ENCODE results near the gene PHF21B.

The PHF21B gene

GRCh38 chr22:44968736-44969135 lies 41.1 kb downstream of the PHF21B start:
- H2BK15ac ChIP-seq (ENCODE audit: low read length): no peak overlapping the region
- no peak overlapping the region for H4K8ac ChIP-seq (ENCODE audit: low read depth, low read length)
- no peak overlapping the region for H2BK12ac ChIP-seq (ENCODE audit: low read length)
- no peak overlapping the region for H2BK120ac ChIP-seq (ENCODE audit: low read depth, low read length)
- H3K4me3 ChIP-seq (ENCODE audit: low read length in 2 of 2): no peak overlapping the region
- WGBS, 2 donors (ENCODE audit: extremely low coverage in 2 of 2, insufficient read length in 2 of 2, insufficient replicate concordance in 1 of 2): no CpG with 5 or more reads among the region's 7 CpGs
- H3K79me1 ChIP-seq (ENCODE audit: low read depth, low read length): peaks cover 28% of the 10 kb centered on the region
- no peak overlapping the region for H3K27ac ChIP-seq (replicated peaks; ENCODE audit: low read length)
- H3K23ac ChIP-seq (ENCODE audit: low read depth, low read length, poor library complexity): no peak overlapping the region
- peak overlapping the region; percentile 0 for H3K9ac ChIP-seq (ENCODE audit: low read depth, low read length, poor library complexity)
- H3K4ac ChIP-seq (ENCODE audit: low read length): no peak overlapping the region
- peaks cover 12 to 70% of the 10 kb centered on the region in 2 donors for H3K36me3 ChIP-seq (replicated peaks in 1 of 2; ENCODE audit: control insufficient read depth in 2 of 2, insufficient read depth in 2 of 2, low read length in 2 of 2)
- no peaks in the 10 kb centered on the region for H3K9me3 ChIP-seq (replicated peaks in 1 of 2; ENCODE audit: control insufficient read depth in 2 of 2, insufficient read depth in 1 of 2, low read depth in 1 of 2, low read length in 2 of 2)
- H4K91ac ChIP-seq (ENCODE audit: low read depth, low read length, poor library complexity): no peak overlapping the region
- H2BK5ac ChIP-seq (ENCODE audit: low read length): no peak overlapping the region
- peaks cover 0 to 1% of the 10 kb centered on the region in 2 donors for H3K4me1 ChIP-seq (ENCODE audit: control insufficient read depth in 2 of 2, insufficient read depth in 1 of 2, low read depth in 1 of 2, low read length in 2 of 2)
- no peak overlapping the region for H2AFZ ChIP-seq (ENCODE audit: low read length)
- no peaks in the 10 kb centered on the region for H3K27me3 ChIP-seq (ENCODE audit: control insufficient read depth in 3 of 3, insufficient read depth in 3 of 3, low read depth in 1 of 3, low read length in 3 of 3)
- no peak overlapping the region for H3K18ac ChIP-seq (ENCODE audit: low read length)
- H3K4me2 ChIP-seq (ENCODE audit: insufficient read depth, low read length, poor library complexity, severe bottlenecking): no peak overlapping the region
- DNase-seq (ENCODE audit: low spot score): no peak
- H2AK5ac ChIP-seq (ENCODE audit: low read depth, low read length): no peak overlapping the region
- no peak overlapping the region for H3K14ac ChIP-seq (ENCODE audit: low read length)

DNA sequence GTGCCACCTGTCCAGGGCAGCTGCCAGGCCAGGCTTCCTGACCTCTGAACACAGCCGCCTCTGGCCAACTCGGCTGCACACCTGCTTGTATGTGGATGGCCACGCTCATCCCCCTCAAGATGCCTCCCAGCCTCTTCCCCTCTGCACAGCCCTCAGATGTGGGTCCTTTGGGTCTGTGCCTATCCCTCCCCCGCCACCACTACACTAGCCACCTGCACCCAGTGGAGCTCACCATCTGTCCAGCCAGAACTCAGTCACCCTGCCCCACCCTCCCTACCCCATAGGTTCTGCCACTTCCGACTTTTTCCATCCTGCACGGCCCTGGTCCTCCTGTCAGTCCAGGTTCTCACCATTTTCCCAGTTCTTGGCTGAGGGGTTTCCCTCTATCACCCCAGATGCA lies 44.6 kb downstream of the PHF21B start:
- Histone ChIP-seq H3K27me3 (ENCODE audit: control insufficient read depth in 3 of 3, insufficient read depth in 3 of 3, low read depth in 1 of 3, low read length in 3 of 3) (no peaks in the 10 kb centered on the region), H2BK12ac (ENCODE audit: low read length) (no peak overlapping the region), H3K4me1 (ENCODE audit: control insufficient read depth in 2 of 2, insufficient read depth in 1 of 2, low read depth in 1 of 2, low read length in 2 of 2) (peaks cover 0 to 4% of the 10 kb centered on the region in 2 donors), H2AK5ac (ENCODE audit: low read depth, low read length) (no peak overlapping the region), H3K23ac (ENCODE audit: low read depth, low read length, poor library complexity) (peak overlapping the region; percentile 2), H3K14ac (ENCODE audit: low read length) (no peak overlapping the region), H2BK120ac (ENCODE audit: low read depth, low read length) (no peak overlapping the region), H3K4me2 (ENCODE audit: insufficient read depth, low read length, poor library complexity, severe bottlenecking) (no peak overlapping the region), H3K9ac (ENCODE audit: low read depth, low read length, poor library complexity) (no peak overlapping the region), H2BK15ac (ENCODE audit: low read length) (no peak overlapping the region), H4K8ac (ENCODE audit: low read depth, low read length) (no peak overlapping the region), H3K4me3 (ENCODE audit: low read length in 2 of 2) (no peak overlapping the region), H2AFZ (ENCODE audit: low read length) (no peak overlapping the region), H3K4ac (ENCODE audit: low read length) (no peak overlapping the region), H4K91ac (ENCODE audit: low read depth, low read length, poor library complexity) (no peak overlapping the region), H3K9me3 (replicated peaks in 1 of 2; ENCODE audit: control insufficient read depth in 2 of 2, insufficient read depth in 1 of 2, low read depth in 1 of 2, low read length in 2 of 2) (peaks cover 0 to 2% of the 10 kb centered on the region in 2 donors), H3K27ac (replicated peaks; ENCODE audit: low read length) (no peak overlapping the region), H3K79me1 (ENCODE audit: low read depth, low read length) (peaks cover 11% of the 10 kb centered on the region), H3K18ac (ENCODE audit: low read length) (no peak overlapping the region), H2BK5ac (ENCODE audit: low read length) (no peak overlapping the region), H3K36me3 (replicated peaks in 1 of 2; ENCODE audit: control insufficient read depth in 2 of 2, insufficient read depth in 2 of 2, low read length in 2 of 2) (peaks cover 13 to 63% of the 10 kb centered on the region in 2 donors)
- whole genome bisulfite sequencing, 2 donors (ENCODE audit: extremely low coverage in 2 of 2, insufficient read length in 2 of 2, insufficient replicate concordance in 1 of 2): no CpG with 5 or more reads among the region's 6 CpGs
- no peak for DNase-seq (ENCODE audit: low spot score)

DNA sequence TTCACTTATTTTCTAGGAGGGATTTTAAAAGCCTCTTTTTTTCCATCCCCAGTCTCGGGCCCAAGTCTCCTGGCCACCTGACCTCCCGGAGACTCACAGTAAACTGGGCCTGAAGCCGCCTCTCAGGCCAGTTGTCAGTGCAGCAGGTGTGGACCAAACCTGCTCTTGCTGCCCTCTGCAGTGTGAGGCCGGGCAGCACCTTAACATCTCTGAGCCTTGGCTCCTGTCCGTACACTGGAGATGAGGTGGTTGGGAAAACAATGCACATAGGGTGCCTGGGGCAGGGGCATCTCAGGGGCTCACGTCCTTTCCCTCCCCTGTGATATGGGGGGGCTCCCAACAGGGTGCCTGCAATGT lies 45.1 kb downstream of the PHF21B start:
- H3K4me3 ChIP-seq (ENCODE audit: low read length in 2 of 2): no peak overlapping the region
- no peaks in the 10 kb centered on the region for H3K27me3 ChIP-seq (ENCODE audit: control insufficient read depth in 3 of 3, insufficient read depth in 3 of 3, low read depth in 1 of 3, low read length in 3 of 3)
- H3K27ac ChIP-seq (replicated peaks; ENCODE audit: low read length): no peak overlapping the region
- no peak overlapping the region for H2BK15ac ChIP-seq (ENCODE audit: low read length)
- H2AK5ac ChIP-seq (ENCODE audit: low read depth, low read length): no peak overlapping the region
- no peak overlapping the region for H2BK12ac ChIP-seq (ENCODE audit: low read length)
- H3K18ac ChIP-seq (ENCODE audit: low read length): no peak overlapping the region
- no peak overlapping the region for H3K14ac ChIP-seq (ENCODE audit: low read length)
- peaks cover 10% of the 10 kb centered on the region for H3K79me1 ChIP-seq (ENCODE audit: low read depth, low read length)
- H2BK5ac ChIP-seq (ENCODE audit: low read length): no peak overlapping the region
- no peak overlapping the region for H2AFZ ChIP-seq (ENCODE audit: low read length)
- no peak for DNase-seq (ENCODE audit: low spot score)
- H3K36me3 ChIP-seq (replicated peaks in 1 of 2; ENCODE audit: control insufficient read depth in 2 of 2, insufficient read depth in 2 of 2, low read length in 2 of 2): peaks cover 11 to 63% of the 10 kb centered on the region in 2 donors
- no CpG with 5 or more reads among the region's 6 CpGs for WGBS, 2 donors (ENCODE audit: extremely low coverage in 2 of 2, insufficient read length in 2 of 2, insufficient replicate concordance in 1 of 2)
- no peak overlapping the region for H3K4ac ChIP-seq (ENCODE audit: low read length)
- H2BK120ac ChIP-seq (ENCODE audit: low read depth, low read length): no peak overlapping the region
- no peak overlapping the region for H3K4me2 ChIP-seq (ENCODE audit: insufficient read depth, low read length, poor library complexity, severe bottlenecking)
- peaks cover 0 to 4% of the 10 kb centered on the region in 2 donors for H3K4me1 ChIP-seq (ENCODE audit: control insufficient read depth in 2 of 2, insufficient read depth in 1 of 2, low read depth in 1 of 2, low read length in 2 of 2)
- H3K23ac ChIP-seq (ENCODE audit: low read depth, low read length, poor library complexity): peak overlapping the region; percentile 68
- peaks cover 0 to 2% of the 10 kb centered on the region in 2 donors for H3K9me3 ChIP-seq (replicated peaks in 1 of 2; ENCODE audit: control insufficient read depth in 2 of 2, insufficient read depth in 1 of 2, low read depth in 1 of 2, low read length in 2 of 2)
- no peak overlapping the region for H4K91ac ChIP-seq (ENCODE audit: low read depth, low read length, poor library complexity)
- no peak overlapping the region for H4K8ac ChIP-seq (ENCODE audit: low read depth, low read length)
- H3K9ac ChIP-seq (ENCODE audit: low read depth, low read length, poor library complexity): no peak overlapping the region

DNA sequence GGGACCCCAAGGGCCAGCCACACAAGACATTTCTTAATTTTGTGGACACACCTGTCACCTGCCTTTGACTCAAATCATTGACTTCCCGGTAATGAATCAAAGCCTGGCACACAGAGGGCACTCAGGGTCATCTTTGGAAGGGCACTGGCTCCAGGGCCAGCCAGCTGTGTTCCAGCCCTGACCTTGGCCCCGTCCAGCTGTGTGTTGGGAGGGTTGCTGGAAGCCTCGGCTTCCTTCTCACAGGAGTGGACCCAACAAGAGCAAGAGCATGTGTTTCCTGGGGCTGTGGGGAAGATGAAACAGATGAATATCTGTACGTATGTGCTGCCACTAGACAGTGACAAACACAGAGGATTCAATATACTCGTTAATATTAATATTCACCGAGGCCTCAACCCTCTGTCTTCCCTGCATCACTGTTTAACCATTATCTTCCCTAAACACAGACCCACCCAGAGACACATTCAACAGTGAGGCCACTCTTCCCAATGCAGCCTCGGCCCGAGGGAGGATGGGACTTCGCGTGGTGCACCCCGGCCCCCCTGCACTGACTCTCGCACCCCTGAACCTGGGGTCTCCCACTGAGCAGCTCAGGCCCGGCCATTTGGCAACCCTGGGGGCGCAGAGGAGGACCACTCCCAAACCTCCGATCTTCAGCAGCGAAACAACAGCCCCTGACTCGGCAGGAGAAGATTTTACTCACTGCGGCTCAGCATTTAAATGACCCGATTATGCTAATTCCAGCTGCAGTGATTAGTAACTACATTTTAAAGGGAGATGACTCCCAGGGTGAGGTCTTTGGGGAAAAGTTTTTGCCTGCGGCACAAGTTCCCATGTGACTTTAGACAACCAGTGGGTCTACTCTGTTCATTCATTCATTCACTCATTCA lies 45.7 kb downstream of the PHF21B start:
- H4K8ac ChIP-seq (ENCODE audit: low read depth, low read length): no peak overlapping the region
- H2AK5ac ChIP-seq (ENCODE audit: low read depth, low read length): no peak overlapping the region
- H3K4me3 ChIP-seq (ENCODE audit: low read length in 2 of 2): no peak overlapping the region
- no peak overlapping the region for H2BK15ac ChIP-seq (ENCODE audit: low read length)
- H3K14ac ChIP-seq (ENCODE audit: low read length): no peak overlapping the region
- H2BK120ac ChIP-seq (ENCODE audit: low read depth, low read length): no peak overlapping the region
- H2AFZ ChIP-seq (ENCODE audit: low read length): no peak overlapping the region
- H2BK12ac ChIP-seq (ENCODE audit: low read length): no peak overlapping the region
- H3K27ac ChIP-seq (replicated peaks; ENCODE audit: low read length): no peak overlapping the region
- no peak overlapping the region for H3K4ac ChIP-seq (ENCODE audit: low read length)
- no peak overlapping the region for H3K9ac ChIP-seq (ENCODE audit: low read depth, low read length, poor library complexity)
- no peak overlapping the region for H4K91ac ChIP-seq (ENCODE audit: low read depth, low read length, poor library complexity)
- H3K36me3 ChIP-seq (replicated peaks in 1 of 2; ENCODE audit: control insufficient read depth in 2 of 2, insufficient read depth in 2 of 2, low read length in 2 of 2): peaks cover 9 to 66% of the 10 kb centered on the region in 2 donors
- H3K9me3 ChIP-seq (replicated peaks in 1 of 2; ENCODE audit: control insufficient read depth in 2 of 2, insufficient read depth in 1 of 2, low read depth in 1 of 2, low read length in 2 of 2): peaks cover 0 to 2% of the 10 kb centered on the region in 2 donors
- no peak overlapping the region for H2BK5ac ChIP-seq (ENCODE audit: low read length)
- WGBS, 2 donors (ENCODE audit: extremely low coverage in 2 of 2, insufficient read length in 2 of 2, insufficient replicate concordance in 1 of 2): no CpG with 5 or more reads among the region's 20 CpGs
- H3K23ac ChIP-seq (ENCODE audit: low read depth, low read length, poor library complexity): peak overlapping the region; percentile 68
- DNase-seq (ENCODE audit: low spot score): no peak
- H3K4me1 ChIP-seq (ENCODE audit: control insufficient read depth in 2 of 2, insufficient read depth in 1 of 2, low read depth in 1 of 2, low read length in 2 of 2): peaks cover 0 to 4% of the 10 kb centered on the region in 2 donors
- H3K18ac ChIP-seq (ENCODE audit: low read length): peak overlapping the region; percentile 8
- H3K27me3 ChIP-seq (ENCODE audit: control insufficient read depth in 3 of 3, insufficient read depth in 3 of 3, low read depth in 1 of 3, low read length in 3 of 3): no peaks in the 10 kb centered on the region
- peaks cover 10% of the 10 kb centered on the region for H3K79me1 ChIP-seq (ENCODE audit: low read depth, low read length)
- no peak overlapping the region for H3K4me2 ChIP-seq (ENCODE audit: insufficient read depth, low read length, poor library complexity, severe bottlenecking)
